WERI-Rb-1 (cell line): Measurements from ENCODE around the gene SMIM24.
"Not testable (repeated sequence)": the region's sequence is repeated elsewhere in the genome, so short reads cannot be mapped to it uniquely, and the experiment has no call there.

Source experiments
- DNase-seq: peaks from one replicate; pipeline ENCODE4 v3.0.0-alpha.2; 2020
- H3K27ac ChIP-seq: fragments of 250-450 bp; sonication (Bioruptor Pico); 2 replicates; pipeline ENCODE4 v1.5.1; 2020; ENCODE audit warnings: mild to moderate bottlenecking, moderate library complexity
- H3K27me3 ChIP-seq: fragments of 250-450 bp; sonication (Bioruptor Pico); 2 replicates; pipeline ENCODE4 v1.5.1; 2021; ENCODE audit warnings: mild to moderate bottlenecking, low read depth, moderate library complexity; ENCODE audit not compliant: insufficient read depth, severe bottlenecking
- H3K36me3 ChIP-seq: fragments of 250-450 bp; sonication (Bioruptor Pico); 2 replicates; pipeline ENCODE4 v1.5.1; 2020; ENCODE audit warnings: mild to moderate bottlenecking, moderate library complexity
- H3K4me3 ChIP-seq: 2 replicates; pipeline ENCODE4 v1.5.1; 2011; ENCODE audit warnings: low read depth, mild to moderate bottlenecking, control low read depth, low read length
- H3K9me3 ChIP-seq: fragments of 250-450 bp; sonication (Bioruptor Pico); 2 replicates; pipeline ENCODE4 v1.5.1; 2021; ENCODE audit warnings: mild to moderate bottlenecking, moderate library complexity; ENCODE audit not compliant: severe bottlenecking
- CTCF ChIP-seq: IDR thresholded peaks from 2 replicates; pipeline ENCODE4 v1.5.1; 2011; ENCODE audit warnings: low read depth, mild to moderate bottlenecking, control low read depth, inconsistent platforms, low read length

The SMIM24 gene

DNA sequence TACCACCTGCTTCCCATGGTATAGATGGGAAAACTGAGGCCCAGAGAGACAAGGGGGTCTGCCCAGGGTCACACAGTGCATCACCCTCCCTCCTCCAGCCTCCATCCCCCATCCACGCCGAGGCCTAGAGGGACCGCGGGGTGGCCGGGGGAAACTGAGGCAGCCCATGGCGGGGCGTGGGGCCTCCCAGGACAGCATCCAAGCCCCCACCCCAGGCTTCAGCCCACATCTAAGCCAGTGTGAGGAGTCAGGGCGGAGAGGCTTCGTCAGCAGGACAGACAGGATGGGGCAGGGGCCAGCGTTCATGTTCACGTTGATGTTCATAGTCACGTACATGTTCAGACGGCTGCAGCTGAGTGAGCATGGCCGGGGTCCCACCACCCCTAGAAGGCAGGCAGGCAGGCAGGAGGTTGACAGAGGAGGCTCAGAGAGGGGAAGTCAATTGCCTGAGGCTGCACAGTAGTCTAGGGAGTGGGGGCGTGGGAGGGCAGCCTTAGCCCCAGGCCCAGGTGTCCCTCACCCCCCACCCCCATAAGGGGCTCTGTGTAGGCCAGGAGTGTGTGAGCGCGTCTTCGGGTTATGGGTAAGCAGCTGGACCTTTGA lies 23.3 kb downstream of the SMIM24 start:
- no peak overlapping the region for H3K4me3 ChIP-seq
- TF ChIP-seq CTCF, result no peak
- peaks cover 35% of the 10 kb centered on the region for H3K36me3 ChIP-seq
- no peaks in the 10 kb centered on the region for H3K9me3 ChIP-seq
- no peak overlapping the region for H3K27ac ChIP-seq
- H3K27me3 ChIP-seq, result no peaks in the 10 kb centered on the region
- DNase-seq, result no peak

DNA sequence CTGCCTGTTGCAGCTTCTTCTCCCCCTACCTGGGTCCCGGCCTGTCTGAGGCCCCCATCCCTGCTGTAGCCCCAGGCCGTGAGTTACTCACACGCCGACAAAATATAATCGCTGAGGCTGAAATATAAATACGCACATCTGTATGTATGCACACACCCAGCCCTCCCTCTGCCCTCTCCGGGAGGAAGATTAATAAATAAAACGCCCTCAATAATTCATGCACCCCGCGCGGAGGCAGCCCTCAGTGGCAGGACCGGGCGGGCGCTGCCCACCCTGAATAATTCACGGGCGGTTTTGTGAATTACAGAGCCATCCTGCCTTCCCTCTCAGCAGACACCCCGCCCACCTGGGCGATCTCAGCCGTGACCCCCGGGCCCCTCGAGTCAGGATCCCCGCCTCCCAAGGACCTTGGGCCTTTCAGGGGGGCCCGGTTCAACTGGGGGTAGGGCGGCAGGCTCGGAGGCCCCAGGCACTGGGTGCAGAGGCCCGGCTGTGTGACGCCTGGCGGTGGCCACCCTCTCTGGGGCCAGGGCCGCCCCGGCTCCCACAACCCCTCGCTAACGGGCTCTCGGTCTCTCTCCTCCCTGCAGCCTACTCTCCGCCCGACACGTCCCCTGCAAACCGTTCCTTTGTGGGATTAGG lies 24.2 kb downstream of the SMIM24 start:
- TF ChIP-seq CTCF, result no peak
- DNase-seq, result no peak
- no peak overlapping the region for H3K4me3 ChIP-seq
- H3K36me3 ChIP-seq, result peaks cover 35% of the 10 kb centered on the region
- H3K27me3 ChIP-seq, result no peaks in the 10 kb centered on the region
- no peaks in the 10 kb centered on the region for H3K9me3 ChIP-seq
- H3K27ac ChIP-seq, result no peak overlapping the region

GRCh38 chr19:3455393-3455955 lies 24.9 kb downstream of the SMIM24 start:
- TF ChIP-seq CTCF, result no peak
- Histone ChIP-seq H3K27ac (no peak overlapping the region), H3K27me3 (no peaks in the 10 kb centered on the region), H3K9me3 (no peaks in the 10 kb centered on the region), H3K4me3 (no peak overlapping the region), H3K36me3 (peaks cover 41% of the 10 kb centered on the region)
- no peak for DNase-seq

- no peaks in the 10 kb centered on the region for H3K9me3 ChIP-seq
- H3K4me3 ChIP-seq, result no peak overlapping the region
- H3K27me3 ChIP-seq, result no peaks in the 10 kb centered on the region
- no peak for TF ChIP-seq CTCF
- DNase-seq, result no peak
- no peak overlapping the region for H3K27ac ChIP-seq
- peaks cover 39% of the 10 kb centered on the region for H3K36me3 ChIP-seq
Measured at GRCh38 chr19:3454656-3455392, 25.5 kb downstream of the SMIM24 start.

- no peak for TF ChIP-seq CTCF
- no peaks in the 10 kb centered on the region for H3K27me3 ChIP-seq
- H3K4me3 ChIP-seq, result no peak overlapping the region
- no peaks in the 10 kb centered on the region for H3K9me3 ChIP-seq
- no peak overlapping the region for H3K27ac ChIP-seq
- H3K36me3 ChIP-seq, result peaks cover 48% of the 10 kb centered on the region
- DNase-seq, result no peak
Measured at GRCh38 chr19:3453840-3454239, 26.5 kb downstream of the SMIM24 start.

- H3K27me3 ChIP-seq, H3K27ac ChIP-seq, DNase-seq, H3K9me3 ChIP-seq, H3K4me3 ChIP-seq: not testable (repeated sequence)
- H3K36me3 ChIP-seq, result peaks cover 53% of the 10 kb centered on the region
Measured at GRCh38 chr19:3452942-3453214, 27.4 kb downstream of the SMIM24 start.
